Measurements from ENCODE around the gene CYSRT1. TPM values are rescaled to one million over a fixed set of nuclear protein-coding genes. Genes with fewer than 3 reads are reported as not detected.

Gene CYSRT1
- total and polyA plus RNA-seq, 2 donors from 2014 or later = 0.94 to 1.3 TPM

- Histone ChIP-seq H3K27ac (ENCODE audit: low read depth in 2 of 2, low read length in 2 of 2) (peak overlapping the region; percentile 67 to 77), H3K27me3 (ENCODE audit: control insufficient read depth, insufficient read depth, low read length) (no peaks in the 10 kb centered on the region), H3K36me3 (ENCODE audit: control insufficient read depth in 2 of 3, insufficient read depth in 3 of 3, low read length in 3 of 3) (peaks cover 0 to 2% (median 0%) of the 10 kb centered on the region in 3 donors), H3K4me3 (ENCODE audit: low read length in 3 of 3) (peak overlapping the region in 2 of 3 donors; percentile 48 to 51), H3K9ac (ENCODE audit: low read length in 3 of 3) (peak overlapping the region in 2 of 3 donors; percentile 22 to 40), H3K9me3 (ENCODE audit: control insufficient read depth in 2 of 3, insufficient read depth in 1 of 3, low read length in 3 of 3) (no peaks in the 10 kb centered on the region), H3K4me1 (ENCODE audit: control insufficient read depth in 2 of 3, insufficient read depth in 2 of 3, low read depth in 1 of 3, low read length in 3 of 3) (peaks cover 0 to 21% (median 0%) of the 10 kb centered on the region in 3 donors)
- TF ChIP-seq, protein P1, sequence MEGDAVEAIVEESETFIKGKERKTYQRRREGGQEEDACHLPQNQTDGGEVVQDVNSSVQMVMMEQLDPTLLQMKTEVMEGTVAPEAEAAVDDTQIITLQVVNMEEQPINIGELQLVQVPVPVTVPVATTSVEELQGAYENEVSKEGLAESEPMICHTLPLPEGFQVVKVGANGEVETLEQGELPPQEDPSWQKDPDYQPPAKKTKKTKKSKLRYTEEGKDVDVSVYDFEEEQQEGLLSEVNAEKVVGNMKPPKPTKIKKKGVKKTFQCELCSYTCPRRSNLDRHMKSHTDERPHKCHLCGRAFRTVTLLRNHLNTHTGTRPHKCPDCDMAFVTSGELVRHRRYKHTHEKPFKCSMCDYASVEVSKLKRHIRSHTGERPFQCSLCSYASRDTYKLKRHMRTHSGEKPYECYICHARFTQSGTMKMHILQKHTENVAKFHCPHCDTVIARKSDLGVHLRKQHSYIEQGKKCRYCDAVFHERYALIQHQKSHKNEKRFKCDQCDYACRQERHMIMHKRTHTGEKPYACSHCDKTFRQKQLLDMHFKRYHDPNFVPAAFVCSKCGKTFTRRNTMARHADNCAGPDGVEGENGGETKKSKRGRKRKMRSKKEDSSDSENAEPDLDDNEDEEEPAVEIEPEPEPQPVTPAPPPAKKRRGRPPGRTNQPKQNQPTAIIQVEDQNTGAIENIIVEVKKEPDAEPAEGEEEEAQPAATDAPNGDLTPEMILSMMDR (IDR thresholded peaks at IDR 0.05; ENCODE audit: borderline replicate concordance, extremely low read depth, insufficient read depth) = no peak
- intact Hi-C loops (cut with DNase I) = no loop called here
- DNase-seq = peak; percentile 45 to 92 (median 66)
- no peak for FAIRE-seq
These were observed 7.4 kb upstream of the CYSRT1 start for GRCh38 chr9:137217276-137218211.

GRCh38 chr9:137218212-137218753, 6.7 kb upstream of the CYSRT1 start:
- TF ChIP-seq, protein P1 (IDR thresholded peaks at IDR 0.05; ENCODE audit: borderline replicate concordance, extremely low read depth, insufficient read depth) = no peak
- H3K27me3 ChIP-seq (ENCODE audit: control insufficient read depth, insufficient read depth, low read length) = no peaks in the 10 kb centered on the region
- FAIRE-seq (no peak), DNase-seq (no peak)
- intact Hi-C loops (cut with DNase I) = no loop called here
- H3K36me3 ChIP-seq (ENCODE audit: control insufficient read depth in 2 of 3, insufficient read depth in 3 of 3, low read length in 3 of 3) = peaks cover 0 to 2% (median 0%) of the 10 kb centered on the region in 3 donors
- no peak overlapping the region for H3K9ac ChIP-seq (ENCODE audit: low read length in 3 of 3)
- no peak overlapping the region for H3K27ac ChIP-seq (ENCODE audit: low read depth in 2 of 2, low read length in 2 of 2)
- H3K4me3 ChIP-seq (ENCODE audit: low read length in 3 of 3) = no peak overlapping the region
- H3K9me3 ChIP-seq (ENCODE audit: control insufficient read depth in 2 of 3, insufficient read depth in 1 of 3, low read length in 3 of 3) = no peaks in the 10 kb centered on the region
- H3K4me1 ChIP-seq (ENCODE audit: control insufficient read depth in 2 of 3, insufficient read depth in 2 of 3, low read depth in 1 of 3, low read length in 3 of 3) = peaks cover 0 to 27% (median 0%) of the 10 kb centered on the region in 3 donors

GRCh38 chr9:137218754-137219271, 6.2 kb upstream of the CYSRT1 start:
- no peak for DNase-seq
- H3K9me3 ChIP-seq (ENCODE audit: control insufficient read depth in 2 of 3, insufficient read depth in 1 of 3, low read length in 3 of 3) = no peaks in the 10 kb centered on the region
- peaks cover 0 to 27% (median 0%) of the 10 kb centered on the region in 3 donors for H3K4me1 ChIP-seq (ENCODE audit: control insufficient read depth in 2 of 3, insufficient read depth in 2 of 3, low read depth in 1 of 3, low read length in 3 of 3)
- peaks cover 0 to 2% (median 0%) of the 10 kb centered on the region in 3 donors for H3K36me3 ChIP-seq (ENCODE audit: control insufficient read depth in 2 of 3, insufficient read depth in 3 of 3, low read length in 3 of 3)
- no peak for FAIRE-seq
- intact Hi-C loops (cut with DNase I) = no loop called here
- TF ChIP-seq, protein P1 (IDR thresholded peaks at IDR 0.05; ENCODE audit: borderline replicate concordance, extremely low read depth, insufficient read depth) = no peak
- H3K4me3 ChIP-seq (ENCODE audit: low read length in 3 of 3) = no peak overlapping the region
- H3K27me3 ChIP-seq (ENCODE audit: control insufficient read depth, insufficient read depth, low read length) = no peaks in the 10 kb centered on the region
- H3K9ac ChIP-seq (ENCODE audit: low read length in 3 of 3) = no peak overlapping the region
- H3K27ac ChIP-seq (ENCODE audit: low read depth in 2 of 2, low read length in 2 of 2) = no peak overlapping the region
